Right atrium auricular region (tissue), 2 donors: Measurements from ENCODE around the gene CDKAL1. TPM values are rescaled to one million over a fixed set of nuclear protein-coding genes. Genes with fewer than 3 reads are reported as not detected.

Experiments used
- DNase-seq: peaks from one replicate; pipeline ENCODE4 v3.0.0-alpha.2; 2019; ENCODE audit warnings: low spot score
- H3K27ac ChIP-seq, 2 donors: fragments of 200-600 bp; sonication (generic); 1 replicate in 1 of 2; 2 replicates in 1 of 2; pipeline ENCODE4 v1.5.1; 2016 to 2019
- H3K27me3 ChIP-seq, 2 donors: fragments of 200-600 bp; sonication (generic); one replicate each; pipeline versions ENCODE4 v1.5.1 to v1.6.0; 2017 to 2019
- H3K36me3 ChIP-seq: fragments of 200-600 bp; sonication (generic); one replicate; pipeline ENCODE4 v1.5.1; 2016
- H3K4me1 ChIP-seq, 2 donors: fragments of 200-600 bp; sonication (generic); one replicate each; pipeline versions ENCODE4 v1.5.1 to v1.6.0; 2017 to 2019
- H3K4me3 ChIP-seq, 2 donors: fragments of 200-600 bp; sonication (generic); 1 replicate in 1 of 2; 2 replicates in 1 of 2; pipeline ENCODE4 v1.5.1; 2017 to 2019; ENCODE audit warnings: mild to moderate bottlenecking in 1 of 2, moderate library complexity in 1 of 2
- H3K9me3 ChIP-seq, 2 donors: fragments of 200-600 bp; sonication (generic); one replicate each; pipeline ENCODE4 v1.5.1; 2019
- total RNA-seq, 2 donors: library from RNA; depleted of rRNA; stranded (reverse); fragments of >200 nt; gene quantifications; one replicate each; pipeline ENCODE4 v1.1.0, GENCODE V29; 2016
- TF ChIP-seq, protein P1 (sequence below), 2 donors: fragments of 200-600 bp; sonication (generic); IDR thresholded peaks; one replicate each; pipeline ENCODE4 v1.5.1; 2019; ENCODE audit warnings: antibody characterized with exemption in 2 of 2

Gene CDKAL1
- total RNA-seq, 2 donors from 2014 or later: 8.8 to 10.5 TPM

DNA sequence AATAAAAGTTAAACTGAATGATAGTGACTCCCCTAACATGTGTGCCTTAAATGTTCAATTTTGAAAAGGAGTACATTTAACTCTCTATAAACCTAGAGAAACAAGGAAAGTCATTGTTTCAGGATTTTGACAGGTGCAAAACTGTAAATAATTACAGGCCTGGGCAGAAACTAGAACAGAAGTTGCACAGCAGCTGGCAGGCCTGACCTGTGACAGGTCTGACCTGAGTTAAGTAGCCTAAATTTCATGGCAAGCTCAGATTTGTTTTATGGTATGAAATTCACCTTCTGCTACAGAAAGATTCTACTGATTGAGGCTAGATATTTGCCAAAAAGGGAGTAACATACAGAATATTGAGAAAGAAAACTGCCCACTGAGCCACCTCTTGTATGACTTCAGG is 166.1 kb downstream of the CDKAL1 start:
- DNase-seq: no peak
- no peaks in the 10 kb centered on the region for H3K4me1 ChIP-seq
- no peaks in the 10 kb centered on the region for H3K9me3 ChIP-seq
- H3K36me3 ChIP-seq: no peaks in the 10 kb centered on the region
- no peak overlapping the region for H3K4me3 ChIP-seq
- H3K27me3 ChIP-seq: no peaks in the 10 kb centered on the region
- no peak overlapping the region for H3K27ac ChIP-seq
- TF ChIP-seq, protein P1, sequence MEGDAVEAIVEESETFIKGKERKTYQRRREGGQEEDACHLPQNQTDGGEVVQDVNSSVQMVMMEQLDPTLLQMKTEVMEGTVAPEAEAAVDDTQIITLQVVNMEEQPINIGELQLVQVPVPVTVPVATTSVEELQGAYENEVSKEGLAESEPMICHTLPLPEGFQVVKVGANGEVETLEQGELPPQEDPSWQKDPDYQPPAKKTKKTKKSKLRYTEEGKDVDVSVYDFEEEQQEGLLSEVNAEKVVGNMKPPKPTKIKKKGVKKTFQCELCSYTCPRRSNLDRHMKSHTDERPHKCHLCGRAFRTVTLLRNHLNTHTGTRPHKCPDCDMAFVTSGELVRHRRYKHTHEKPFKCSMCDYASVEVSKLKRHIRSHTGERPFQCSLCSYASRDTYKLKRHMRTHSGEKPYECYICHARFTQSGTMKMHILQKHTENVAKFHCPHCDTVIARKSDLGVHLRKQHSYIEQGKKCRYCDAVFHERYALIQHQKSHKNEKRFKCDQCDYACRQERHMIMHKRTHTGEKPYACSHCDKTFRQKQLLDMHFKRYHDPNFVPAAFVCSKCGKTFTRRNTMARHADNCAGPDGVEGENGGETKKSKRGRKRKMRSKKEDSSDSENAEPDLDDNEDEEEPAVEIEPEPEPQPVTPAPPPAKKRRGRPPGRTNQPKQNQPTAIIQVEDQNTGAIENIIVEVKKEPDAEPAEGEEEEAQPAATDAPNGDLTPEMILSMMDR (IDR thresholded peaks at IDR 0.05): no peak

DNA sequence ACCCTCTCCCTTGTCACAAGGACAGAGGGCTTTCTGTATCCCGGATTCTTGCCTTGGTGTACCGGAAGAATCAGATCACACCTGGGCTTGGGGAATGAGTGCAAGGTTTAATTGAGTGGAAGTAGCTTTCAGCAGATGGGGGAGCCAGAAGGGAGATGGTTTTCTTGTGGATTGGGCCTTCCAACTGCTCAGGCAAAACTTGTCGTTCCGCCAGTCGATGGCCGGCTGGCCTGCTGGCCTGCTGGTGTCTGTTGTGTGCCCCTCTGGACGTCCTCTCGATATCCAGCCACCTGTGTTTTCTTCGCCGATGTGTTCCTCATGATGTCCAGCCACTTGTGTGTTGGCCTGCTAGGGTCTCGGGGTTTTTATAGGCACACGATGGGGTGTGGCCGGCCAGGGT is 168.1 kb downstream of the CDKAL1 start:
- Histone ChIP-seq H3K4me3 (no peak overlapping the region), H3K36me3 (no peaks in the 10 kb centered on the region), H3K9me3 (no peaks in the 10 kb centered on the region), H3K27me3 (no peaks in the 10 kb centered on the region), H3K4me1 (no peaks in the 10 kb centered on the region), H3K27ac (no peak overlapping the region)
- TF ChIP-seq, protein P1 (IDR thresholded peaks at IDR 0.05): no peak
- no peak for DNase-seq

DNA sequence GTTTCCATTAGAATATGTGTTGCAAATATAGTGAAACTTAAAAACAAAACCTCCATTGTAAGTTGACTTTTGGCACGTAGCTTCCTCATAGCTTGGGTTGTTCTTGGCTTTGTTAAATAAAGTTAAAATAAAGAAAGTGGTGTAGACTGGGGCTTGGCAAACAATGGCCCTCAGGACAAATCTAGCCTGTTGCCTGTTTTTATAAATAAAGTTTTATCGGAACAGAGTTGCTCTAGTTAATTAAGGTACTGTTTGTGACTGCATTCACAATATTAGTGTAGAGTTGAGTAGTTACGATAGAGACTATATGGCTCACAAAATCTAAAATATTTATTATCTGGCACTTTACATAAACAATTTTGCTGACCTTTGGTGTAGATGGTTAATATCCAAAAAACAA is 168.8 kb downstream of the CDKAL1 start:
- no peaks in the 10 kb centered on the region for H3K36me3 ChIP-seq
- H3K4me1 ChIP-seq: no peaks in the 10 kb centered on the region
- no peak for DNase-seq
- TF ChIP-seq, protein P1 (IDR thresholded peaks at IDR 0.05): no peak
- H3K27ac ChIP-seq: no peak overlapping the region
- no peaks in the 10 kb centered on the region for H3K27me3 ChIP-seq
- H3K4me3 ChIP-seq: no peak overlapping the region
- no peaks in the 10 kb centered on the region for H3K9me3 ChIP-seq

DNA sequence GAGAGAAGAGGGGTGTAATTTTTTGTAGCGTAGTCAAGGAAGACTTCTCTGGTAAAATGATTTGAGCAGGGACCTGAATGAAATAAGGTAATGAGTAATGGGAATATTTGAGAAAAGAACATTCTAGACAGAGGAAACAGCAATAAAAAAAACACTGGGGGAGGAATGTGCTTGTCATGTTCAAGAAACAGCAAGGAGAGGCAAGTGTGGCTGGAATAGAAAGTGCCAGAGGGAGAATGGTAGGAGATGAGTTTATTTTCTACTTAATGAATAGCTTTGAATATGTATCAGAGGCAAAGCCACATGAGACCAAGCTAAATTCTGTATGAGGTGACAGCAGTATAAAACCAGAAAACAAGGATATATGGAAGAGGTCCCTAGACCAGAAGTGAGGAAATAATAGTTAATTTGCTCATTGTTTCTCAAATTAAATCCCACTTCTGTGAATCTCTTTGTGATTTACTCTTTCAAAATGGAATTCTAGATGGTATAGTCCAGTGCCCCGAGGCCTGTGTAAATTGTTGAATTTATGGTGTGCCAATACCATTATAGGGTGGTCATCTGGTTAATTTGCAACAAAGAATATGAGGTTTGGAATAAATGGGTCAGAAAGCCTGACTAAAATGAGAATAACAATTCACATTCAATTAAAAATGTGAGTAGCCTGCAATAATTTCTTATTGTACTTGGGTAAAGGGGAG is 170.2 kb downstream of the CDKAL1 start:
- no peaks in the 10 kb centered on the region for H3K36me3 ChIP-seq
- no peak overlapping the region for H3K27ac ChIP-seq
- DNase-seq: no peak
- H3K27me3 ChIP-seq: no peaks in the 10 kb centered on the region
- H3K9me3 ChIP-seq: no peaks in the 10 kb centered on the region
- no peaks in the 10 kb centered on the region for H3K4me1 ChIP-seq
- TF ChIP-seq, protein P1 (IDR thresholded peaks at IDR 0.05): no peak
- H3K4me3 ChIP-seq: no peak overlapping the region

DNA sequence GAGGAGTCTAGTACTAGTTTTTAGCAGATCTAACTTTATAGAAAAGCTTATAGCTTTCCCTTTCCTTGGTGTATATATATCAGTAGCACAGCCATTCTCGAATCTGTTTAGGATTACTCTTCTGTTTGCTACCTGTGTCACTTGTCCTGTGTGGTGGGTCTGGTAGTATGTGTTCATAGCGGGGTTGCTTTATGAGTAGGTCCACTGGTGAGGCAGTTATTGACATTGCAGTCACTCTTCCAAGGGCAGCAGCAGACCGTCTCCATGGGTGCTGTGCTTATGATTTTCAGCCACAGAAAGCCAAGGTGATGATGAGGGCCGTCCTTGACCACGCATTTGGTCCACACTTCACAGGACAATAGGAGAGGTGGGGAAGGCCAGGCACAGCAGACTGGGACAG is 171.5 kb downstream of the CDKAL1 start:
- Histone ChIP-seq H3K27me3 (no peaks in the 10 kb centered on the region), H3K4me1 (no peaks in the 10 kb centered on the region), H3K27ac (no peak overlapping the region), H3K36me3 (no peaks in the 10 kb centered on the region), H3K4me3 (no peak overlapping the region), H3K9me3 (no peaks in the 10 kb centered on the region)
- TF ChIP-seq, protein P1 (IDR thresholded peaks at IDR 0.05): no peak
- no peak for DNase-seq
